ENCODE results near the gene B4GALT4. TPM values are rescaled to one million over a fixed set of nuclear protein-coding genes. Genes with fewer than 3 reads are reported as not detected.
A peak's percentile ranks its signal among the peaks of the same experiment; 100 is the strongest.

B4GALT4 gene
- total RNA-seq, 1 experiment from 2014 or later = 18.3 TPM

DNA sequence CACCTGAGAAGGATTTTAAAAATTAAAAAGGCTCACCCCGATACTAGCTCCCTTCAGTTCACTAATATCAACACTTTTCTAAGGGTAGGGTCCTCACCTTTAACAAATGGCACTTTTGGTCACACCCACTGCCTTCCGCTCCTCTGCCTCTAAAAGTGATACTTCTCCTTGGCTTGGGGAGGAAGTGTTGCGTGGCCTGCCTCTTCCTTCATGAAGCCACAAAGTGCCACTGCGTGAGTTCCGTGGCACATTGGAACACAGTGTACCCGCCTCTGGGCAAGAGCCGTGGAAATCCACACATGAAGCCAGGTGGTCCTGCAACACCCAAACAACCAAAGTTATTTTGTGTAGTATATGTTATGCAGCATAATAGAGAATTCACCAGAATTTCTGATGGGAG lies 3.9 kb downstream of the B4GALT4 start:
- ChIA-PET POLR2A (interaction anchor here (0.6 to 1.2 kb wide), 8 partner anchors 30 to 557 kb away, joined by 3 to 4 read pairs (median 3); no protein-coding TSS in a partner anchor), CTCF (interaction anchor here (1.3 to 1.7 kb wide), 3 partner anchors 26 to 444 kb away, joined by 3 to 6 read pairs (median 5); no protein-coding TSS in a partner anchor)
- peaks cover 36% of the 10 kb centered on the region for H3K36me3 Mint-ChIP-seq (ENCODE audit: insufficient read depth, unreplicated experiment)
- no peaks in the 10 kb centered on the region for H3K27me3 Mint-ChIP-seq (ENCODE audit: insufficient read depth, unreplicated experiment)
- intact Hi-C loops (cut with micrococcal nuclease) = no loop called here
- TF ChIP-seq, protein P1, sequence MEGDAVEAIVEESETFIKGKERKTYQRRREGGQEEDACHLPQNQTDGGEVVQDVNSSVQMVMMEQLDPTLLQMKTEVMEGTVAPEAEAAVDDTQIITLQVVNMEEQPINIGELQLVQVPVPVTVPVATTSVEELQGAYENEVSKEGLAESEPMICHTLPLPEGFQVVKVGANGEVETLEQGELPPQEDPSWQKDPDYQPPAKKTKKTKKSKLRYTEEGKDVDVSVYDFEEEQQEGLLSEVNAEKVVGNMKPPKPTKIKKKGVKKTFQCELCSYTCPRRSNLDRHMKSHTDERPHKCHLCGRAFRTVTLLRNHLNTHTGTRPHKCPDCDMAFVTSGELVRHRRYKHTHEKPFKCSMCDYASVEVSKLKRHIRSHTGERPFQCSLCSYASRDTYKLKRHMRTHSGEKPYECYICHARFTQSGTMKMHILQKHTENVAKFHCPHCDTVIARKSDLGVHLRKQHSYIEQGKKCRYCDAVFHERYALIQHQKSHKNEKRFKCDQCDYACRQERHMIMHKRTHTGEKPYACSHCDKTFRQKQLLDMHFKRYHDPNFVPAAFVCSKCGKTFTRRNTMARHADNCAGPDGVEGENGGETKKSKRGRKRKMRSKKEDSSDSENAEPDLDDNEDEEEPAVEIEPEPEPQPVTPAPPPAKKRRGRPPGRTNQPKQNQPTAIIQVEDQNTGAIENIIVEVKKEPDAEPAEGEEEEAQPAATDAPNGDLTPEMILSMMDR (IDR thresholded peaks at IDR 0.05; ENCODE audit: unreplicated experiment) = no peak
- no peaks in the 10 kb centered on the region for H3K9me3 Mint-ChIP-seq (ENCODE audit: unreplicated experiment)
- no peak overlapping the region for H3K4me3 Mint-ChIP-seq (ENCODE audit: unreplicated experiment)
- H3K27ac Mint-ChIP-seq (ENCODE audit: low read depth, unreplicated experiment) = peak overlapping the region; percentile 92
- DNase-seq (ENCODE audit: unreplicated experiment) = no peak
- H3K4me1 Mint-ChIP-seq (ENCODE audit: insufficient read depth, unreplicated experiment) = peaks cover 18% of the 10 kb centered on the region
- no TSS peak for BruUV-seq (replicated peaks)

DNA sequence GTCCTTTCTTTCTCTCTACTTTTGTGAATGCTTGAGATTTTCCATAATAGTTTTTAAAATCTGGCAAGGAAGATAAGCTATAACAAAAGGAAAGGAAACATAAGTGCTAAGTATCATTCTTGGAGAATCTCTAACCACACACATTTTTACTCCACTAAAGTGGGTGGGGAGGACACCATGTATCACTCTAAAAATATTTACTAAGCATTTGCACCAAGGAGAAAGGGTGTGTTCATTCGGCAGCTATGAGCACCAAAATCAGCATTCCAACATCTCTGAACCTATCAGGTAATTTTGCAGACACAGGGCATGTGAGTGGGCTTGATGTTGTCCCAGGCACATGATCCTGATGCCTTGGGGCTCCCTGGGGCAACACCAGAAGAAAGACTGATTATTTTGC lies 5.5 kb downstream of the B4GALT4 start:
- intact Hi-C loops (cut with micrococcal nuclease) = no loop called here

DNA sequence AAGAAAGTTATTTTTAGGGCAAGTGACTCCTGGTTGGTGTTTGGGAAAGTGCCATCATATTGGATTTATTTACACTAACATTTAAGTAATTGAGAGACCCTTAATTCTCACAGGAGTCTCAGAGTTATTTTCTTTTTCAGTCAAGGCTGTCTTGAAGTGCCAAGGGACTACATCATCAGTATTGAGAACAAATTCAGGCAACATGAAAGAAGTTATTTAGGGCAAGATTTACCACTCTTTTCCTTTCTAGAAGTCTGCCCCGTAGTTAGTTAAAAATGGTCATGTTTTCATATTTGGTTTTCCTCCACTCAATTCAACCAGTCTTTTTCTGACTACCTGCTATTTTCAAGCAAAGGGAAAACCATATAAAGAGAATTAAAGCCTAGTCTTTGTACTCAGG lies 6.1 kb downstream of the B4GALT4 start:
- no peak overlapping the region for H3K4me3 Mint-ChIP-seq (ENCODE audit: unreplicated experiment)
- peaks cover 48% of the 10 kb centered on the region for H3K36me3 Mint-ChIP-seq (ENCODE audit: insufficient read depth, unreplicated experiment)
- TF ChIP-seq, protein P1 (IDR thresholded peaks at IDR 0.05; ENCODE audit: unreplicated experiment) = no peak
- ChIA-PET CTCF (interaction anchor here (0.6 to 0.7 kb wide), 2 partner anchors 12 to 613 kb away, joined by 3 read pairs; no protein-coding TSS in a partner anchor), POLR2A (interaction anchor here (1.0 to 1.2 kb wide), 2 partner anchors 28 to 59 kb away, joined by 3 read pairs; no protein-coding TSS in a partner anchor)
- intact Hi-C loops (cut with micrococcal nuclease) = no loop called here
- DNase-seq (ENCODE audit: unreplicated experiment) = no peak
- peak overlapping the region; percentile 92 for H3K27ac Mint-ChIP-seq (ENCODE audit: low read depth, unreplicated experiment)
- H3K4me1 Mint-ChIP-seq (ENCODE audit: insufficient read depth, unreplicated experiment) = peaks cover 12% of the 10 kb centered on the region
- no peaks in the 10 kb centered on the region for H3K9me3 Mint-ChIP-seq (ENCODE audit: unreplicated experiment)
- no peaks in the 10 kb centered on the region for H3K27me3 Mint-ChIP-seq (ENCODE audit: insufficient read depth, unreplicated experiment)
- no TSS peak for BruUV-seq (replicated peaks)

More for the DNA sequence above, 5.5 kb downstream of the B4GALT4 start:
- TF ChIP-seq, protein P1 (IDR thresholded peaks at IDR 0.05; ENCODE audit: unreplicated experiment) = no peak
- Mint-ChIP-seq H3K4me1 (ENCODE audit: insufficient read depth, unreplicated experiment) (peaks cover 17% of the 10 kb centered on the region), H3K27ac (ENCODE audit: low read depth, unreplicated experiment) (peak overlapping the region; percentile 92), H3K27me3 (ENCODE audit: insufficient read depth, unreplicated experiment) (no peaks in the 10 kb centered on the region), H3K36me3 (ENCODE audit: insufficient read depth, unreplicated experiment) (peaks cover 43% of the 10 kb centered on the region), H3K9me3 (ENCODE audit: unreplicated experiment) (no peaks in the 10 kb centered on the region), H3K4me3 (ENCODE audit: unreplicated experiment) (peak overlapping the region; percentile 19)
- no TSS peak for BruUV-seq (replicated peaks)
- ChIA-PET CTCF (interaction anchor here (0.6 to 0.7 kb wide), 2 partner anchors 13 to 613 kb away, joined by 3 read pairs; no protein-coding TSS in a partner anchor), POLR2A (interaction anchor here (1.0 to 1.2 kb wide), 2 partner anchors 28 to 60 kb away, joined by 3 read pairs; no protein-coding TSS in a partner anchor)
- DNase-seq (ENCODE audit: unreplicated experiment) = peak; percentile 11

DNA sequence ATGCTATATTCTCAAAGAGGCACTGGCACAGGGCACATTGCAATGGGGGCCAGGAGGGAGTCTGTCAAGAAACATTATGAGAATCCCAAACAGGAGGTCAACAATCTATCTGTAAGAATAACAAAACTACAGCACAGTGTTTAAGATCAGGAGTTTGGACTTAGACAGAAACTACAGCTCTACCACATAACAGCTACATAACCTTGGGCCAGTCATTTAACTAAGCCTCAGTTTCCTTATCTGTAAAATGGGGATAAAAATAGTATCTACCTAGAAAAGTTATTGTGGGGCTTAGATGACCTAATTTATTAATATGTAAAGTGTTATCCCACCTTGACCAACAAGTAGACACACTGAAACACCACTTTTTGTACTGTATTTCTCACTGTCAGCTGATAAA lies 9.9 kb downstream of the B4GALT4 start:
- H3K27ac Mint-ChIP-seq (ENCODE audit: low read depth, unreplicated experiment) = no peak overlapping the region
- ChIA-PET POLR2A (interaction anchor here (1.5 kb wide), 1 partner anchor 10 kb away, joined by 6 read pairs; the partner anchor contains the start of gene B4GALT4), CTCF (interaction anchor here (0.7 to 1.3 kb wide), 2 partner anchors 10 to 19 kb away, joined by 3 to 4 read pairs; no protein-coding TSS in a partner anchor)
- H3K9me3 Mint-ChIP-seq (ENCODE audit: unreplicated experiment) = no peaks in the 10 kb centered on the region
- H3K4me1 Mint-ChIP-seq (ENCODE audit: insufficient read depth, unreplicated experiment) = peaks cover 12% of the 10 kb centered on the region
- TF ChIP-seq, protein P1 (IDR thresholded peaks at IDR 0.05; ENCODE audit: unreplicated experiment) = no peak
- no peaks in the 10 kb centered on the region for H3K27me3 Mint-ChIP-seq (ENCODE audit: insufficient read depth, unreplicated experiment)
- no peak overlapping the region for H3K4me3 Mint-ChIP-seq (ENCODE audit: unreplicated experiment)
- peaks cover 64% of the 10 kb centered on the region for H3K36me3 Mint-ChIP-seq (ENCODE audit: insufficient read depth, unreplicated experiment)
- intact Hi-C loops (cut with micrococcal nuclease) = no loop called here
- no TSS peak for BruUV-seq (replicated peaks)
- no peak for DNase-seq (ENCODE audit: unreplicated experiment)

All from MCF 10A (cell line).